Liver (tissue), 9 donors: ENCODE results near the gene IRF8. TPM values are rescaled to one million over a fixed set of nuclear protein-coding genes. Genes with fewer than 3 reads are reported as not detected.

ENCODE experiments used
- DNase-seq: peaks from one replicate; pipeline ENCODE4 v3.0.0-alpha.2; 2017; ENCODE audit warnings: low spot score
- H3K27ac ChIP-seq, 2 donors: one replicate each; pipeline ENCODE4 v1.7.0; 2013; ENCODE audit warnings: inconsistent platforms in 2 of 2, low read length in 2 of 2, control low read depth in 1 of 2, low read depth in 1 of 2, mild to moderate bottlenecking in 1 of 2
- H3K27me3 ChIP-seq, 4 donors: one replicate each; pipeline versions ENCODE4 v1.6.1 to v1.7.0; 2013; ENCODE audit warnings: low read length in 3 of 4, inconsistent platforms in 1 of 4, mild to moderate bottlenecking in 1 of 4, moderate library complexity in 1 of 4; ENCODE audit not compliant: control insufficient read depth in 4 of 4, insufficient read depth in 4 of 4
- H3K36me3 ChIP-seq, 4 donors: one replicate each; pipeline versions ENCODE4 v1.6.1 to v1.7.0; 2013; ENCODE audit warnings: low read length in 3 of 4, mild to moderate bottlenecking in 3 of 4, low read depth in 1 of 4, moderate library complexity in 1 of 4; ENCODE audit not compliant: control insufficient read depth in 4 of 4, insufficient read depth in 3 of 4
- H3K4me1 ChIP-seq, 4 donors: one replicate each; pipeline versions ENCODE4 v1.6.1 to v1.7.0; 2013; ENCODE audit warnings: low read length in 3 of 4, mild to moderate bottlenecking in 3 of 4, moderate library complexity in 1 of 4; ENCODE audit not compliant: control insufficient read depth in 4 of 4, insufficient read depth in 4 of 4
- H3K4me3 ChIP-seq, 3 donors: one replicate each; pipeline versions ENCODE4 v1.6.1 to v1.7.0; 2013; ENCODE audit warnings: low read length in 3 of 3, control low read depth in 1 of 3, low read depth in 1 of 3, mild to moderate bottlenecking in 1 of 3
- H3K9ac ChIP-seq, 2 donors: one replicate each; pipeline ENCODE4 v1.7.0; 2013; ENCODE audit warnings: low read length in 2 of 2, mild to moderate bottlenecking in 2 of 2, moderate library complexity in 2 of 2, control low read depth in 1 of 2, low read depth in 1 of 2
- H3K9me3 ChIP-seq, 4 donors: one replicate each; pipeline versions ENCODE4 v1.6.1 to v1.7.0; 2013; ENCODE audit warnings: low read length in 3 of 4; ENCODE audit not compliant: control insufficient read depth in 4 of 4
- EGR1 ChIP-seq, 2 donors: IDR thresholded peaks; 2 replicates each; pipeline ENCODE4 v1.6.1; 2016 to 2018; ENCODE audit warnings: antibody characterized with exemption in 2 of 2, low read depth in 2 of 2
- FOXA1 ChIP-seq: IDR thresholded peaks from 2 replicates; pipeline ENCODE4 v1.6.1; 2016; ENCODE audit warnings: antibody characterized with exemption
- FOXA2 ChIP-seq: IDR thresholded peaks from 2 replicates; pipeline ENCODE4 v1.6.1; 2016; ENCODE audit warnings: antibody characterized with exemption
- GABPA ChIP-seq, 2 donors: IDR thresholded peaks in 1 of 2; conservative IDR thresholded peaks in 1 of 2; 2 replicates each; pipeline ENCODE4 v1.6.1; 2016; ENCODE audit warnings: antibody characterized with exemption in 2 of 2, mild to moderate bottlenecking in 1 of 2, moderate library complexity in 1 of 2
- HNF4A ChIP-seq, 2 donors: conservative IDR thresholded peaks; 2 replicates each; pipeline ENCODE4 v1.6.1; 2016; ENCODE audit warnings: antibody characterized with exemption in 2 of 2, mild to moderate bottlenecking in 2 of 2
- HNF4G ChIP-seq: IDR thresholded peaks from 2 replicates; pipeline ENCODE4 v1.6.1; 2016; ENCODE audit warnings: antibody characterized with exemption
- JUND ChIP-seq, 2 donors: IDR thresholded peaks; 2 replicates each; pipeline ENCODE4 v1.6.1; 2016; ENCODE audit warnings: antibody characterized with exemption in 2 of 2
- RXRA ChIP-seq, 2 donors: IDR thresholded peaks; 2 replicates each; pipeline ENCODE4 v1.6.1; 2017 to 2018; ENCODE audit warnings: antibody characterized with exemption in 2 of 2, mild to moderate bottlenecking in 1 of 2
- SP1 ChIP-seq: IDR thresholded peaks from 2 replicates; pipeline ENCODE4 v1.6.1; 2018; ENCODE audit warnings: antibody characterized with exemption, mild to moderate bottlenecking
- TAF1 ChIP-seq: conservative IDR thresholded peaks from 2 replicates; pipeline ENCODE4 v1.6.1; 2016; ENCODE audit warnings: antibody characterized with exemption, mild to moderate bottlenecking
- WGBS: extraction: QIAGEN DNeasy Blood & Tissue Kit; methylation state at CpG from one replicate; pipeline ENCODE4 v1.1.7; 2013; 5-methylcytosine and 5-hydroxymethylcytosine counted together
- polyA plus RNA-seq, 2 donors: library from polyadenylated mRNA; stranded (reverse) in 1 of 2; unstranded in 1 of 2; fragments of 200-250 nt in 1 of 2; fragments of >200 nt in 1 of 2; fragmentation: Nextera tagmentation in 1 of 2; extraction: Ambion mirVana in 1 of 2; gene quantifications; one replicate each; pipeline versions ENCODE4 v1.2.1 to v1.2.3, GENCODE V29; 2013 to 2015
- total RNA-seq, 2 donors: library from RNA; depleted of rRNA; stranded (reverse); fragments of >200 nt; gene quantifications; one replicate each; pipeline ENCODE4 v1.2.3, GENCODE V29; 2014
- TF ChIP-seq, protein P1 (sequence below): IDR thresholded peaks from 2 replicates; pipeline ENCODE4 v1.6.1; 2016; ENCODE audit warnings: antibody characterized with exemption
- TF ChIP-seq, protein P2 (sequence below): IDR thresholded peaks from 2 replicates; pipeline ENCODE4 v1.6.1; 2016; ENCODE audit warnings: antibody characterized with exemption
- TF ChIP-seq, protein P3 (sequence below): fragments of 150-350 bp; IDR thresholded peaks from 2 replicates; pipeline ENCODE4 v1.5.1; 2017; ENCODE audit warnings: improper control_type of control experiment, low read depth, low read length; ENCODE audit not compliant: missing input control
- TF ChIP-seq, protein P4 (sequence below): IDR thresholded peaks from 2 replicates; pipeline ENCODE4 v1.6.1; 2016; ENCODE audit warnings: antibody characterized with exemption
- TF ChIP-seq, protein P5 (sequence below): IDR thresholded peaks from 2 replicates; pipeline ENCODE4 v1.6.1; 2016; ENCODE audit warnings: antibody characterized with exemption, mild to moderate bottlenecking
- donor health status: healthy.
- donor health status: healthy.
- donor health status: healthy.
- donor health status: healthy.
- donor health status: healthy.

The IRF8 gene
- total and polyA plus RNA-seq, 4 donors: 5.1 to 25.8 (median 12.3) TPM

DNA sequence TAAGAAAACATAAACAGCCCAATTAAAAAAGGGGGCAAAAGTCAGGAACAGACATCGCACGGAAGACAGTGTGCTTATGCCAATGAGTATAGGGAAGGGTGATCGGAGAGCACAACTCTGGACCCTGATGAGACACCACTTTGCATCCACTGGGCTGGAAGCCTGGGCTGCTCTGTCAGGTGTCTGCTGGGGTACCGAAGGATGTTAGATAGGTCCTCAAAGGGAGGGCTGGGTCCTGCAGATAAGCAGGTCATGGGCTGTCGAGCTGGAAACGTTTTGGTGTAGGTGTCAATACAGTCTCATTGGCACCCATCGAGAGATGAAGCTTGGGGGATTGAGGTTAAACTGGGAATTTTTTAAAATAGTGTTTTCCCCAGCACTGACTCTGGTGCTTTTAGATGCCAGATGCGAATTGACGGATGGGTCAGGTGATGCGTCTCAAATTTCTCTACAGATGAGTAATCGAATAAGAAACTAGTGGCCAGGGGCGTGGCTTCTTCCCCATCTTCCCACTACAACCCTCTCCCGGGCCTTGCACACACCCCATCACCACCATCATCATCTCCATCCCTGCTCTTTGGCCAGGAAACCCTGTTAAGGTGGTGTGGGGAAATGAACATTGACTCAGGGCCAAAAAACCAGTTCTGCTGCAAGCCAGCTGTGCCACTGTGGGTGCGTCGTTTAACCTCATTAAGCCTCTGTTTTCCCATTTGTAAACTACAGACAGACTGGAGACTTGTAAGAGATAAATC is 47.8 kb upstream of the IRF8 start:
- 80% methylated on average over 15 of the region's 15 CpGs for WGBS
- no peak for DNase-seq
- Histone ChIP-seq H3K27ac (peak overlapping the region; percentile 88 to 97), H3K27me3 (no peaks in the 10 kb centered on the region), H3K9ac (no peak overlapping the region), H3K36me3 (no peaks in the 10 kb centered on the region), H3K9me3 (no peaks in the 10 kb centered on the region), H3K4me3 (no peak overlapping the region), H3K4me1 (peaks cover 4 to 37% (median 22%) of the 10 kb centered on the region in 4 donors)
- TF ChIP-seq, protein P1, sequence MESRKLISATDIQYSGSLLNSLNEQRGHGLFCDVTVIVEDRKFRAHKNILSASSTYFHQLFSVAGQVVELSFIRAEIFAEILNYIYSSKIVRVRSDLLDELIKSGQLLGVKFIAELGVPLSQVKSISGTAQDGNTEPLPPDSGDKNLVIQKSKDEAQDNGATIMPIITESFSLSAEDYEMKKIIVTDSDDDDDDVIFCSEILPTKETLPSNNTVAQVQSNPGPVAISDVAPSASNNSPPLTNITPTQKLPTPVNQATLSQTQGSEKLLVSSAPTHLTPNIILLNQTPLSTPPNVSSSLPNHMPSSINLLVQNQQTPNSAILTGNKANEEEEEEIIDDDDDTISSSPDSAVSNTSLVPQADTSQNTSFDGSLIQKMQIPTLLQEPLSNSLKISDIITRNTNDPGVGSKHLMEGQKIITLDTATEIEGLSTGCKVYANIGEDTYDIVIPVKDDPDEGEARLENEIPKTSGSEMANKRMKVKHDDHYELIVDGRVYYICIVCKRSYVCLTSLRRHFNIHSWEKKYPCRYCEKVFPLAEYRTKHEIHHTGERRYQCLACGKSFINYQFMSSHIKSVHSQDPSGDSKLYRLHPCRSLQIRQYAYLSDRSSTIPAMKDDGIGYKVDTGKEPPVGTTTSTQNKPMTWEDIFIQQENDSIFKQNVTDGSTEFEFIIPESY: no peak
- TF ChIP-seq EGR1 (IDR thresholded peaks at IDR 0.05; ENCODE audit: low read depth in 2 of 2) (no peak), FOXA1 (no peak), RXRA (IDR thresholded peaks at IDR 0.05) (no peak), HNF4G (no peak), FOXA2 (no peak), HNF4A (conservative IDR thresholded peaks at IDR 0.05) (no peak), GABPA (IDR thresholded peaks at IDR 0.05 in 1 of 2, conservative IDR thresholded peaks at IDR 0.05 in 1 of 2) (no peak), TAF1 (no peak), JUND (IDR thresholded peaks at IDR 0.05) (no peak)
- TF ChIP-seq, protein P2, sequence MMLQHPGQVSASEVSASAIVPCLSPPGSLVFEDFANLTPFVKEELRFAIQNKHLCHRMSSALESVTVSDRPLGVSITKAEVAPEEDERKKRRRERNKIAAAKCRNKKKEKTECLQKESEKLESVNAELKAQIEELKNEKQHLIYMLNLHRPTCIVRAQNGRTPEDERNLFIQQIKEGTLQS: no peak
- TF ChIP-seq, protein P3, sequence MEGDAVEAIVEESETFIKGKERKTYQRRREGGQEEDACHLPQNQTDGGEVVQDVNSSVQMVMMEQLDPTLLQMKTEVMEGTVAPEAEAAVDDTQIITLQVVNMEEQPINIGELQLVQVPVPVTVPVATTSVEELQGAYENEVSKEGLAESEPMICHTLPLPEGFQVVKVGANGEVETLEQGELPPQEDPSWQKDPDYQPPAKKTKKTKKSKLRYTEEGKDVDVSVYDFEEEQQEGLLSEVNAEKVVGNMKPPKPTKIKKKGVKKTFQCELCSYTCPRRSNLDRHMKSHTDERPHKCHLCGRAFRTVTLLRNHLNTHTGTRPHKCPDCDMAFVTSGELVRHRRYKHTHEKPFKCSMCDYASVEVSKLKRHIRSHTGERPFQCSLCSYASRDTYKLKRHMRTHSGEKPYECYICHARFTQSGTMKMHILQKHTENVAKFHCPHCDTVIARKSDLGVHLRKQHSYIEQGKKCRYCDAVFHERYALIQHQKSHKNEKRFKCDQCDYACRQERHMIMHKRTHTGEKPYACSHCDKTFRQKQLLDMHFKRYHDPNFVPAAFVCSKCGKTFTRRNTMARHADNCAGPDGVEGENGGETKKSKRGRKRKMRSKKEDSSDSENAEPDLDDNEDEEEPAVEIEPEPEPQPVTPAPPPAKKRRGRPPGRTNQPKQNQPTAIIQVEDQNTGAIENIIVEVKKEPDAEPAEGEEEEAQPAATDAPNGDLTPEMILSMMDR: no peak
- TF ChIP-seq, protein P4, sequence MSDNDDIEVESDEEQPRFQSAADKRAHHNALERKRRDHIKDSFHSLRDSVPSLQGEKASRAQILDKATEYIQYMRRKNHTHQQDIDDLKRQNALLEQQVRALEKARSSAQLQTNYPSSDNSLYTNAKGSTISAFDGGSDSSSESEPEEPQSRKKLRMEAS: no peak

DNA sequence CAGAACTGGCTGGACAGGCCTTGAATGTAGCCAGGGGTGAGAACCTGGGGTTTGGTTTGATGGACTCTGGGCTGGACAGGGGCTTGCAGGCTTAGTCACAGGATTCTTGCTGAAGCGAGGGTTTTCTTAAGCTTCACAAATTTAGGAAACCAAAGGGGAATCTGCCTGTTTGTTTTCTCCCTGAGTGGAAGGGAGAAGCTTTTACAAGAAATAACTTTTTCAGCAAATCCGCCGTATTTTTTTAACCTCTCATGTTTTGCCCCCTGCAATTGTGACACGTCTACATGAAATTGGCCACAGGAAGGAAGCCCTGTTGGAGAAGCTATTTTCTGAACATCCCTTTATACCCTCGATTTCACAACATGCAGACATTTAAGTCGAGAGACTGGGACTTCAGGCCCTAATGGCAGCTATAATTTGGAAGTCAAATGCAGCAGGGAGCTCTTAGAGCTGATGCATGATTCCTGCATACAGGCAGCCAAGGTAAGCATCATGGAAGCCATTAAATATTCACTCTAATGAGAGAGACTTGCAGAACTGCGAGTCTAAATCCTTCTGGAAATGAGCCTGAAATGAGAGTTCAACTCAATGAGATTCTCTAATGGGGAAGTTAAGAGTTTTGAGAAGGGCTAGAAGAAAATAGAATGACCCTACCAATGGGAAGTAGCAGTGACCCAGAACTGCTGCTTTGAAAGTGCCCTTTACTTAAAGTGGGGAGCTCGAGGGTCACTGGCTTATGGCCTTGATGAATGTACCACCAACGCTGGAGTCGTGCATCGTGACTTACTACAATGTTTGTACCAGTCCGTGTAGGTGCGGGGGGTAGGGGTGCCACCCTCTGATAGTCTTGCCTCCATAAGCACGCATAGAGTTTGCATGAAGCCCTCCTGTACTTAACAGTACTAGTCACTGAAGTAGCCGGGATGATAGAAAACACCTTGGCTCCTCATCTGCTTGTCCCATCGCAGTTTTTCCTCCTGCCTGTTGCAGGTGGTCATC is 45.1 kb upstream of the IRF8 start:
- Histone ChIP-seq H3K9ac (no peak overlapping the region), H3K9me3 (no peaks in the 10 kb centered on the region), H3K4me3 (no peak overlapping the region), H3K4me1 (peaks cover 2 to 29% (median 17%) of the 10 kb centered on the region in 4 donors), H3K27ac (no peak overlapping the region), H3K27me3 (no peaks in the 10 kb centered on the region), H3K36me3 (no peaks in the 10 kb centered on the region)
- WGBS: 85% methylated on average over 16 of the region's 16 CpGs
- DNase-seq: no peak
- TF ChIP-seq, protein P3: no peak
- TF ChIP-seq, protein P2: no peak
- TF ChIP-seq JUND (IDR thresholded peaks at IDR 0.05) (no peak), EGR1 (IDR thresholded peaks at IDR 0.05; ENCODE audit: low read depth in 2 of 2) (no peak), GABPA (IDR thresholded peaks at IDR 0.05 in 1 of 2, conservative IDR thresholded peaks at IDR 0.05 in 1 of 2) (no peak), SP1 (no peak), HNF4G (no peak)
- TF ChIP-seq, protein P1: no peak
- TF ChIP-seq, protein P5, sequence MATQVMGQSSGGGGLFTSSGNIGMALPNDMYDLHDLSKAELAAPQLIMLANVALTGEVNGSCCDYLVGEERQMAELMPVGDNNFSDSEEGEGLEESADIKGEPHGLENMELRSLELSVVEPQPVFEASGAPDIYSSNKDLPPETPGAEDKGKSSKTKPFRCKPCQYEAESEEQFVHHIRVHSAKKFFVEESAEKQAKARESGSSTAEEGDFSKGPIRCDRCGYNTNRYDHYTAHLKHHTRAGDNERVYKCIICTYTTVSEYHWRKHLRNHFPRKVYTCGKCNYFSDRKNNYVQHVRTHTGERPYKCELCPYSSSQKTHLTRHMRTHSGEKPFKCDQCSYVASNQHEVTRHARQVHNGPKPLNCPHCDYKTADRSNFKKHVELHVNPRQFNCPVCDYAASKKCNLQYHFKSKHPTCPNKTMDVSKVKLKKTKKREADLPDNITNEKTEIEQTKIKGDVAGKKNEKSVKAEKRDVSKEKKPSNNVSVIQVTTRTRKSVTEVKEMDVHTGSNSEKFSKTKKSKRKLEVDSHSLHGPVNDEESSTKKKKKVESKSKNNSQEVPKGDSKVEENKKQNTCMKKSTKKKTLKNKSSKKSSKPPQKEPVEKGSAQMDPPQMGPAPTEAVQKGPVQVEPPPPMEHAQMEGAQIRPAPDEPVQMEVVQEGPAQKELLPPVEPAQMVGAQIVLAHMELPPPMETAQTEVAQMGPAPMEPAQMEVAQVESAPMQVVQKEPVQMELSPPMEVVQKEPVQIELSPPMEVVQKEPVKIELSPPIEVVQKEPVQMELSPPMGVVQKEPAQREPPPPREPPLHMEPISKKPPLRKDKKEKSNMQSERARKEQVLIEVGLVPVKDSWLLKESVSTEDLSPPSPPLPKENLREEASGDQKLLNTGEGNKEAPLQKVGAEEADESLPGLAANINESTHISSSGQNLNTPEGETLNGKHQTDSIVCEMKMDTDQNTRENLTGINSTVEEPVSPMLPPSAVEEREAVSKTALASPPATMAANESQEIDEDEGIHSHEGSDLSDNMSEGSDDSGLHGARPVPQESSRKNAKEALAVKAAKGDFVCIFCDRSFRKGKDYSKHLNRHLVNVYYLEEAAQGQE: no peak
